RWPE2 (cell line): ENCODE measurements around the gene MYO1B.

ENCODE experiments used
- ATAC-seq: fragments of 200-7000 bp; cut with Tn5 transposase; 3 replicates; pipeline ENCODE4 v1.9.1; 2021; ENCODE audit warnings: low read depth
- DNase-seq: peaks from one replicate; pipeline ENCODE4 v3.0.0-alpha.2; 2020; ENCODE audit warnings: low spot score
- H3K27ac ChIP-seq: fragments of 450-650 bp; 2 replicates; pipeline ENCODE4 v1.5.1; 2017; ENCODE audit warnings: mild to moderate bottlenecking; ENCODE audit not compliant: poor library complexity, severe bottlenecking
- H3K27me3 ChIP-seq: fragments of 250-450 bp; sonication (Bioruptor Pico); 2 replicates; pipeline ENCODE4 v1.5.1; 2021; ENCODE audit warnings: mild to moderate bottlenecking, moderate library complexity; ENCODE audit not compliant: insufficient read depth, poor library complexity, severe bottlenecking
- H3K36me3 ChIP-seq: fragments of 250-450 bp; sonication (Bioruptor Pico); 2 replicates; pipeline ENCODE4 v1.5.1; 2020; ENCODE audit warnings: low read depth, mild to moderate bottlenecking, moderate library complexity
- H3K4me1 ChIP-seq: fragments of 250-450 bp; sonication (Bioruptor Pico); 2 replicates; pipeline ENCODE4 v1.5.1; 2021; ENCODE audit warnings: mild to moderate bottlenecking, moderate library complexity; ENCODE audit not compliant: insufficient read depth, poor library complexity, severe bottlenecking
- H3K4me3 ChIP-seq: fragments of 250-450 bp; sonication (Bioruptor Pico); 2 replicates; pipeline ENCODE4 v1.5.1; 2021; ENCODE audit warnings: mild to moderate bottlenecking, moderate library complexity; ENCODE audit not compliant: severe bottlenecking
- H3K9me3 ChIP-seq: fragments of 250-450 bp; sonication (Bioruptor Pico); 2 replicates; pipeline ENCODE4 v1.5.1; 2021; ENCODE audit warnings: mild to moderate bottlenecking, moderate library complexity; ENCODE audit not compliant: severe bottlenecking
- CTCF ChIP-seq: fragments of 450-650 bp; IDR thresholded peaks from one replicate; pipeline ENCODE4 v1.5.1; 2017; ENCODE audit warnings: mild to moderate bottlenecking, moderate library complexity; ENCODE audit not compliant: poor library complexity, severe bottlenecking

MYO1B gene

GRCh38 chr2:191287820-191288219 lies 42.6 kb downstream of the MYO1B start:
- Histone ChIP-seq H3K27me3 (no peaks in the 10 kb centered on the region), H3K4me1 (peaks cover 15% of the 10 kb centered on the region), H3K27ac (no peak overlapping the region), H3K4me3 (no peak overlapping the region), H3K36me3 (peaks cover 63% of the 10 kb centered on the region), H3K9me3 (no peaks in the 10 kb centered on the region)
- DNase-seq (no peak), ATAC-seq (no peak)
- TF ChIP-seq CTCF, result no peak

DNA sequence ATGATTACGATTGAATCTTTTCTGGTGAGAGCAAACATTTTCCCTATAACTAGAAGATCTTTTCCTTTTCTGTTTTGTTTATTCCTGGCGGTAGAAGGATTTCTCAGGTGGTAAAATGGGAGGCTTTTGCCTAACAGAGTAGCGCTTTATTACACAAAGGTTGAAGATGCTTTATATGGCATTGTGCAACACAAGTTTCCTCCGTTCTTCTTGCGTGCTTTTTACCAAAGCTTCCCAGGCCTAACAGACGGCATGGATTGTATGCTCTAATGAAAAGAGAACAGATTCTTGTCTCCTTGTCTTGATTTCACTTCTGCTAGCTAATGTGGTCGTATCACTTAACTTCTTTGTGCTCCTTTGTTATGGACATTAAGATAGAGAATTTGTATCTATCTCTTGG lies 43.8 kb downstream of the MYO1B start:
- Histone ChIP-seq H3K27me3 (no peaks in the 10 kb centered on the region), H3K4me1 (peaks cover 15% of the 10 kb centered on the region), H3K27ac (no peak overlapping the region), H3K9me3 (no peaks in the 10 kb centered on the region), H3K36me3 (peaks cover 61% of the 10 kb centered on the region), H3K4me3 (no peak overlapping the region)
- ATAC-seq (no peak), DNase-seq (no peak)
- no peak for TF ChIP-seq CTCF

DNA sequence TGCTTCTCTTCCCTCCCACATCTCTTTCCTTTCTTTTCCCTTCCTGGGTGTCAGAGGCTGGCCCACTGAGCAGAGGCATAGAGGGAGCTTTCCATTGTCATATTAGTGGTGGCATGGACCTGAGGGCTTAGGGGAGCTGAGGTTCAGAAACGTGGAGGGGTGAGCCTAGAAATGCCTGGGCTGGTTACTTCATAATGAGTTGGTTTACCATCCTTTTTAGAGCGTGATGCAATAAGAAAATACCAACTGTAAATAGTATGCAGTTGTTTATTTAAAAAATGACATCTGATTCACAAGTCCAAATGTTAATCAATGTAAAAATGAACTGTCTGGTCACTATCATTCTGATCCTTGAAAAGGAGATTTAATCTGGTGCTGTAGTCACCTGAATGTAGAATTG lies 46.3 kb downstream of the MYO1B start:
- Histone ChIP-seq H3K27ac (no peak overlapping the region), H3K4me3 (no peak overlapping the region), H3K27me3 (no peaks in the 10 kb centered on the region), H3K9me3 (no peaks in the 10 kb centered on the region), H3K36me3 (peaks cover 61% of the 10 kb centered on the region), H3K4me1 (peaks cover 15% of the 10 kb centered on the region)
- ATAC-seq, result no peak
- TF ChIP-seq CTCF, result no peak
- DNase-seq, result no peak

- TF ChIP-seq CTCF, result no peak
- H3K4me3 ChIP-seq, result no peak overlapping the region
- no peaks in the 10 kb centered on the region for H3K9me3 ChIP-seq
- H3K27me3 ChIP-seq, result no peaks in the 10 kb centered on the region
- peaks cover 15% of the 10 kb centered on the region for H3K4me1 ChIP-seq
- peaks cover 57% of the 10 kb centered on the region for H3K36me3 ChIP-seq
- DNase-seq (no peak), ATAC-seq (no peak)
- H3K27ac ChIP-seq, result no peak overlapping the region
These were observed 47.7 kb downstream of the MYO1B start for GRCh38 chr2:191292869-191293268.

- Histone ChIP-seq H3K4me1 (peaks cover 13% of the 10 kb centered on the region), H3K27ac (peak overlapping the region; percentile 2), H3K36me3 (peaks cover 65% of the 10 kb centered on the region), H3K9me3 (no peaks in the 10 kb centered on the region), H3K27me3 (no peaks in the 10 kb centered on the region), H3K4me3 (no peak overlapping the region)
- no peak for DNase-seq
- ATAC-seq, result no peak
- TF ChIP-seq CTCF, result no peak
These were observed 49.9 kb downstream of the MYO1B start for GRCh38 chr2:191295088-191295487.
